Testis (tissue), 3 donors: ENCODE data around the gene NUTM2E. TPM values are rescaled to one million over a fixed set of nuclear protein-coding genes. Genes with fewer than 3 reads are reported as not detected.
"Not testable (repeated sequence)": the region's sequence is repeated elsewhere in the genome, so short reads cannot be mapped to it uniquely, and the experiment has no call there.

Experiments
- DNase-seq: peaks from one replicate; pipeline ENCODE4 v3.0.0-alpha.2; 2019
- H3K27ac ChIP-seq, 2 donors: fragments of 200-600 bp; sonication (generic); one replicate each; pipeline ENCODE4 v1.5.1; 2019
- H3K27me3 ChIP-seq: fragments of 200-600 bp; sonication (generic); one replicate; pipeline ENCODE4 v1.5.1; 2019
- H3K36me3 ChIP-seq: fragments of 200-600 bp; sonication (generic); one replicate; pipeline ENCODE4 v1.5.1; 2017; ENCODE audit warnings: low read depth; ENCODE audit errors: missing control alignments
- H3K4me1 ChIP-seq: fragments of 200-600 bp; sonication (generic); one replicate; pipeline ENCODE4 v1.5.1; 2019
- H3K4me3 ChIP-seq, 2 donors: fragments of 200-600 bp; sonication (generic); one replicate each; pipeline ENCODE4 v1.5.1; 2017 to 2019
- H3K9me3 ChIP-seq: fragments of 200-600 bp; sonication (generic); one replicate; pipeline ENCODE4 v1.5.1; 2017
- WGBS, 2 donors: methylation state at CpG; one replicate each; pipeline ENCODE4 v1.1.5; 2018; 5-methylcytosine and 5-hydroxymethylcytosine counted together
- intact Hi-C: fragments of 100-400 bp; cut with DNase I; formaldehyde crosslinking; loops from one replicate; pipeline ENCODE4 v1.15.1; 2023; ENCODE audit warnings: low total_unique reads
- polyA plus RNA-seq: library from polyadenylated mRNA; stranded (reverse); fragments of 350-450 nt; fragmentation: Illumina TruSeq; extraction: RNeasy Lipid Tissue Mini Kit (QIAGEN cat#74804); gene quantifications from one replicate; pipeline ENCODE4 v1.2.3, GENCODE V29; 2014; ENCODE audit warnings: low read depth, low replicate concordance; ENCODE audit not compliant: insufficient read depth
- total RNA-seq, 2 donors: library from RNA; depleted of rRNA; stranded (reverse); fragments of >200 nt; gene quantifications; one replicate each; pipeline ENCODE4 v1.2.3, GENCODE V29; 2016
- TF ChIP-seq, protein P1 (sequence below), 3 experiments: fragments of 450-650 bp in 2 of 3; fragments of 200-600 bp in 1 of 3; sonication (generic) in 1 of 3; IDR thresholded peaks; one replicate each; pipeline ENCODE4 v1.5.1; 2016 to 2019; ENCODE audit warnings: antibody characterized with exemption in 3 of 3, mild to moderate bottlenecking in 2 of 3, moderate library complexity in 1 of 3

Gene NUTM2E
- total and polyA plus RNA-seq, 3 donors from 2014 or later, result 0.12 to 0.38 (median 0.16) TPM

DNA sequence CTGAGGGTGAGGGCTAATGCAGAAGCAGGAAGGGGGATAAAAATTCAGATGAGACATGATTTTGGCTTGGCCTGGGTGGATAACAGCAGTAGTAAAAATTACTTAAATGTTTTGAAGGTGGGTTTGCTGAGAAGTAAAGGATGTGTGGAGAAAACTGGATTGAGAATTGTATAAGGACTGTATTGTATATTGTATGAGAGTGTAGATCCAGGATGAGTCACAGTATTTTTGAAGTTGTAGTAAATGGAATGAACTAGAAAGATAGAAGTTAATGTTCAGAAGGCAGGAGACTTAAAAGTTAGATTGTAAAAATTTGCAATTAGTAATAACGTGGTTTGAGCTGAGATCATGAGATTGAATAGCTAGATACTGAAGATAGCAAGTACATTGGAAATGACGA, 10.2 kb upstream of the NUTM2E start:
- no CpG with 5 or more reads among the region's 2 CpGs for WGBS, 2 donors

DNA sequence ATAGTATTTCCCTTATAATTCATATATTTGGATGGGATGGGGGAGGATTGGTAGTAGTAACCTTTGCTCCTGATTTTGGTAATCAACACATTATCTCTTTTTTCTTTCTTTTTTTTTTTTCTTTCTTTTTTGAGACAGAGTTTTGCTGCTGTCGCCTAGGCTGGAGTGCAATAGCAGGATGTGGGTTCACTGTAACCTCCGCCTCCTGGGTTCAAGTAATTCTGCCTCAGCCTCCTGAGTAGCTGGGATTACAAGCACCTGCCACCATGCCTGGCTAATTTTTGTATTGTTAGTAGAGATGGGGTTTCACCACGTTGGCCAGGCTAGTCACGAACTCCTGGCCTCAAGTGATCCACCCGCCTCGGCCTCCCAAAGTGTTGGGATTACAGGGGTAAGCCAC, 3.2 kb upstream of the NUTM2E start:
- intact Hi-C loops, H3K27ac ChIP-seq, H3K36me3 ChIP-seq, DNase-seq, H3K9me3 ChIP-seq, H3K27me3 ChIP-seq, H3K4me1 ChIP-seq, H3K4me3 ChIP-seq: not testable (repeated sequence)
- WGBS, 2 donors, result 82 to 86% methylated on average over 5 to 6 of the region's 6 CpGs

More for the DNA sequence above, 10.2 kb upstream of the NUTM2E start:
- H3K27me3 ChIP-seq, DNase-seq, H3K9me3 ChIP-seq, H3K36me3 ChIP-seq, H3K27ac ChIP-seq, H3K4me1 ChIP-seq, H3K4me3 ChIP-seq, intact Hi-C loops: not testable (repeated sequence)

DNA sequence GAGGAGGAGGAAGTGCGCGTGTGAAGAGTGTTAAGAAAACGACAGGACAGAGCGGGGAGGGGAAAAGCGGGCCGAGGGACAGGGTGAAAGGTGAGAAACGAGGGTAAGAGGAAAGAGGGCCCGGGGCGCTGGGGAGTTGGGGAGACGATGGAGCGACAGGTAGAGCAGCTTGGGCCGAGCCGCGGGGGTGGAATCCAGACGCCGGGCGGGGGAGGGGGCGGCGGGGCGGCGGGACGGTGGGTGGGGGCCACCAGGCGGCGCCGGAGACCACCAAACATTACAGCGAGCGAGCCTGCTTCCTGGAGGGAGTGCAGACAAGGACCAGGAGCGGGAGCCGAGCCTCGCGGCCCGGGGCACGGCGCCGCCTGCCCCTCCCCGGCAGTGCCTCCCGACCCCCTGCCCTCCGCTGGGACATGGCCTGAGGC, 940 bp upstream of the NUTM2E start:
- peak; percentile 20 for DNase-seq
- H3K27me3 ChIP-seq, H3K4me1 ChIP-seq, H3K9me3 ChIP-seq, intact Hi-C loops, H3K36me3 ChIP-seq: not testable (repeated sequence)
- Histone ChIP-seq H3K4me3 (peak overlapping the region; percentile 58 to 61), H3K27ac (peak overlapping the region in 1 of 2 donors; percentile 88)
- 0 to 3% methylated on average over 4 to 11 of the region's 38 CpGs for WGBS, 2 donors
- TF ChIP-seq, protein P1, sequence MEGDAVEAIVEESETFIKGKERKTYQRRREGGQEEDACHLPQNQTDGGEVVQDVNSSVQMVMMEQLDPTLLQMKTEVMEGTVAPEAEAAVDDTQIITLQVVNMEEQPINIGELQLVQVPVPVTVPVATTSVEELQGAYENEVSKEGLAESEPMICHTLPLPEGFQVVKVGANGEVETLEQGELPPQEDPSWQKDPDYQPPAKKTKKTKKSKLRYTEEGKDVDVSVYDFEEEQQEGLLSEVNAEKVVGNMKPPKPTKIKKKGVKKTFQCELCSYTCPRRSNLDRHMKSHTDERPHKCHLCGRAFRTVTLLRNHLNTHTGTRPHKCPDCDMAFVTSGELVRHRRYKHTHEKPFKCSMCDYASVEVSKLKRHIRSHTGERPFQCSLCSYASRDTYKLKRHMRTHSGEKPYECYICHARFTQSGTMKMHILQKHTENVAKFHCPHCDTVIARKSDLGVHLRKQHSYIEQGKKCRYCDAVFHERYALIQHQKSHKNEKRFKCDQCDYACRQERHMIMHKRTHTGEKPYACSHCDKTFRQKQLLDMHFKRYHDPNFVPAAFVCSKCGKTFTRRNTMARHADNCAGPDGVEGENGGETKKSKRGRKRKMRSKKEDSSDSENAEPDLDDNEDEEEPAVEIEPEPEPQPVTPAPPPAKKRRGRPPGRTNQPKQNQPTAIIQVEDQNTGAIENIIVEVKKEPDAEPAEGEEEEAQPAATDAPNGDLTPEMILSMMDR (IDR thresholded peaks at IDR 0.05), result peak in 1 of 3 experiments; percentile 10

DNA sequence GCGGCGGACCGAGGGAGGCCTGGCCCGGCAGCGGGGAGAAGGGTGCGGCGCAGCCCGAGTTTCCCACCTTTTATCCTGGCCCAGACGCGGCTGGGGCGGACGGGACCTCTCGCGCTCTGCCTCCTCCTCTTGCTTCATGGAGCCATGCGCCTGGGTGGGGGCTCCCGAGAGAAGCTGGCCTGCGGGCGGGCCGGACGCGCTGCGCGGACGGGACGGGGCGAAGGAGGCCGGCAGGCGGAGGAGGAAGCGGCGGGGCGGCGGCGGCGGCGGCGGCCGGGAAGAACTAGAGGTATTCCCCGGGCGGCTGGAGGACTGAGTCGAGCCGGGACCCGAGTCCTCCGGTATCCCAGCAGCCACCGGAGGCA, 426 bp upstream of the NUTM2E start:
- H3K4me1 ChIP-seq, H3K36me3 ChIP-seq, DNase-seq, H3K27me3 ChIP-seq, H3K9me3 ChIP-seq, intact Hi-C loops: not testable (repeated sequence)
- 0% methylated on average over 11 of the region's 44 CpGs; no CpG with 5 or more reads in 1 of the 2 donors for WGBS, 2 donors
- Histone ChIP-seq H3K27ac (peak overlapping the region; percentile 77 to 88), H3K4me3 (peak overlapping the region; percentile 58 to 61)

DNA sequence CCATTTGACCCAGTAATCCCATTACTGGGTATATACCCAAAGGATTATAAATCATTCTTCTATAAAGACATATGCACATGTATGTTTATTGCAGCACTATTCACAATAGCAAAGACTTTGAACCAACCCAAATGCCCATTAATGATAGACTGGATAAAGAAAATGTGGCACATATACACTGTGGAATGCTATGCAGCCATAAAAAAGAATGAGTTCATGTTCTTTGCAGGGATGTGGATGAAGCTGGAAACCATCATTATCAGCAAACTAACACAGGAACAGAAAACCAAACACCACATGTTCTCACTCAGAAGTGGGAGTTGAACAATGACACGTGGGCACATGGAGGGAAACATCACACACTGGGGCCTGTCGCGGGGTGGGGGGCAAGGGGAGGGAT, 7.3 kb downstream of the NUTM2E start:
- DNase-seq, H3K9me3 ChIP-seq, H3K4me1 ChIP-seq, H3K27me3 ChIP-seq, H3K4me3 ChIP-seq, H3K36me3 ChIP-seq, intact Hi-C loops, H3K27ac ChIP-seq: not testable (repeated sequence)
- WGBS, 2 donors, result 81 to 84% methylated on average over 3 of the region's 3 CpGs

DNA sequence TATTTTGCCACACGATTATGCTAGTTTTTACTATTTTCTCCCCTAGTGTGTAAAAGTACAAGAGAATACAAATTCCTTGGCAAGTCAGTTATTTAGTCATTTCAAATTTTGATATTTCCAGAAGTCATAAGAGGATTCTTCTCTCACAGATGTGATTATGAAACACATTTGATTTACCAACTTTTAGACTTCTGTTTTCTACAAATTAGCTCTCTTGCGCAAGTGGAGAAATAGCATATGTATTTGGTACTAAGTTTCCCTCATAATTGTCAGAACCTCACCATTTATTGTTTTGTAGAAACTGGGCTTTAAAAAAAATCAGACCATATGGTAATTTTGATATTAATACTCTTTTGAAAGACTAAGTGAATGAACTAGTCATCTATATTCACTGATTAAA, 9.4 kb downstream of the NUTM2E start:
- H3K27ac ChIP-seq, H3K4me3 ChIP-seq, intact Hi-C loops, H3K4me1 ChIP-seq, DNase-seq, H3K27me3 ChIP-seq, H3K36me3 ChIP-seq, H3K9me3 ChIP-seq: not testable (repeated sequence)
- WGBS, 2 donors, result 99 to 100% methylated on average over 1 to 2 of the region's 2 CpGs

DNA sequence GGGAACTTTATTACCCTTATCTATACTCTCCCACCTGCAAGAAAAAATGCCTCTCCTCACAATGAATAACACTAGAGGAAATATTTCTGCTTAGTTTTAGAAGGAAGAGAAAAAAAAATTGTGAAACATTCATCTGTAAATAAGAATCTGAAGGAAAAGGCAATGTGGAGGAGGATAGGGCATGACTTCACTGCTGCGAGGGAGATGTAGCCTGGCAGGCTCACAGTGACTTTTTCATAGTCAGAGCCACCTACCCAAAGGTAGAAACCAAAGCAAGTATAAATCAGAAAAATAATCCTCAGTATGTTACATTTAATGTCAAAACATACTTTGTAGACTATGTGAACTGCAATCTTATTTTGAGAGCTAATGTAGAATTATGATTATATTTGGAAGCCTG, 10.4 kb downstream of the NUTM2E start:
- 29 to 39% methylated on average over 1 of the region's 1 CpG for WGBS, 2 donors
- DNase-seq, result peak; percentile 16
- intact Hi-C loops, result not testable (repeated sequence)

DNA sequence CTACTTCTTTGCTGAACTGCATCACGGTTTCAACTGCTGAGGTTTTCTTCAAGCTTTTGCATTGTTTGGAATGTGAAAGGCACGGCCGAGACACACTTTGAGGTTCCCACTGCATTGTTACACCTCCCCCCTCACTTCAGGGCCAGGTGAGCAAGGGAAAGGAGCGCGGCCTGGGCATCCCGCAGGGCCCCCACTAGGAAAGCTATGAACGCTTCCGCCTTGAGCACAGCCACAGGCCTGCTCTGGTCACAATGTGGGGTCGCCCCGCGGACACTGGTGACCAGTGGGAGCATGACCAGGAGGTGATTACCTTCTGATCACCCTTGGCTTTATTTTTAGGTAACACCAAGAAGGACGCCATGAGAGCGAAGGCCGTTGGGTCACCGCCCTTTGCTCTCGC, 11.9 kb downstream of the NUTM2E start:
- H3K9me3 ChIP-seq, H3K36me3 ChIP-seq, H3K4me3 ChIP-seq, H3K27ac ChIP-seq, H3K4me1 ChIP-seq, H3K27me3 ChIP-seq, intact Hi-C loops, DNase-seq: not testable (repeated sequence)
- 68 to 72% methylated on average over 3 to 4 of the region's 16 CpGs for WGBS, 2 donors

More for the DNA sequence above, 10.4 kb downstream of the NUTM2E start:
- H3K27me3 ChIP-seq, H3K4me1 ChIP-seq, H3K36me3 ChIP-seq, H3K27ac ChIP-seq, H3K4me3 ChIP-seq, H3K9me3 ChIP-seq: not testable (repeated sequence)

DNA sequence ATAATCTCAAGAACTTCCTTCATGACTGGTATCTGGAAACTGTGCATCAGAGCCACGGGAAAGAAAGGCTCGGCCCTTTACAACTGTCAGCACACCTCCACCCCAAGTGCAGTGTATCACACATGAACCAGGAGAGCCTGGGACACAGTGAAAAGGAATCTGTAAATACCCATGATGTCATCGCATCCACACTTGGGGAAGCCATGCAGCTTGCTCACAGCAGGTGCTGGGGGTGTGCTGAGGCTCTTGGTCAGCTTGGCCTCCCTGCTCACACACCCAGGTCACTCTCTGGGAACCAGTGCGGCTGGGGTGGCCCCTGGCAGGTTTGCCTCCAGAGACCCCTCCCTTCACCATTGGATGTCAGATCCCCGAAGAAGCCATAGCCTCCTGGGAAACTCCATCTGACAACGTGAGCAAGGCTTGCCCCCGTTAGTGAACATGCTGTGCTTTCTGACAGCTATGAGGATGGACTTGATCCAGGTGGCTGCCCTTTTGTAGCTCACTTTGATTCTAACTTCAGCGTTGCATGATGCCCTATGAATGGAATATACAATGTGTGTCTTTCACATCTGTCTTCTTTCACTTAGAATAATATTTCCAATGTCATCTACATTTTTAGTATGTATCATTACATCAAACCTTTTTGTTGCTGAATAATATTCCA, 26.8 kb downstream of the NUTM2E start:
- intact Hi-C loops, DNase-seq, H3K9me3 ChIP-seq, H3K4me3 ChIP-seq, H3K27ac ChIP-seq, H3K4me1 ChIP-seq, H3K36me3 ChIP-seq, H3K27me3 ChIP-seq: not testable (repeated sequence)
- WGBS, 2 donors, result 95 to 100% methylated on average over 1 to 5 of the region's 8 CpGs

DNA sequence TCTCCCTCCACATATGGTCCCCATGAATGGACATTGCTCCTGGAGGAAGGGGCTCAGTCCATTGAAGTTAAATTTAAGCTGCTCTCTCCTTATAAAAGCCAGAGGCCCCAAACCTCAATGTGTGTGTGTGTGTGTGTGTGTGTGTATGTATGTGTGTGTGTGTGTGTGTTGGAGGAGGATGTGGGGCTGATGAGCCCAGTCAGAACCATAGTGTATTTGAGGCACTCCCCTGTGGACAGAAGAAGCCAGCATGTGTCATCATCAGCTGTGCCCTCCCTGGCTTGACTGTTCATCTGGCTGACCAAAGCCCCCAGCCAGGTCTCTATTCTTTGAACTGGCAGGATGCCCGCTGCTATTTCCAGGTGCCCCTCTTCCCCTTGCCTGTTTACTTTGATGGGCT, 35.7 kb downstream of the NUTM2E start:
- H3K27ac ChIP-seq, H3K36me3 ChIP-seq, H3K4me3 ChIP-seq, H3K27me3 ChIP-seq, intact Hi-C loops, DNase-seq, H3K9me3 ChIP-seq, H3K4me1 ChIP-seq: not testable (repeated sequence)
- 78 to 100% methylated on average over 1 of the region's 1 CpG for WGBS, 2 donors

DNA sequence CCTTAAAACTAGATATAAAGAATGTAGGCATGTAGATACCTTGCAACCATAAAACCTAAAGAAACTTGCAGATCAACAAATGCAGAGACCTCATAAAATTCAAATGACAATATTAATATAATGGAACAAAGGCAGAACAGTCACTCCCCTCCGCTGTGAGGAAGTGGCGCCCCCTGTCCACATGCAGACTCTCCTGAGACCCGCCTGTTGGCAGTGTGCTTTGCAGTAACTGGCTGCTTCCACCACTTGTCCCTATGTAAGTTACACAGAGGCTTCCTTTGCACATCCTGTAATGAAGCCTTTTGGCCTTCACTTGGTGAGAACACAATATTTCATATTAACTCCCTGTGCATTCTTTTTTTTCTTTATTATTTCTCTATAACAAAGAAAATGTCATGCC, 36.3 kb downstream of the NUTM2E start:
- 39% methylated on average over 3 of the region's 3 CpGs; no CpG with 5 or more reads in 1 of the 2 donors for WGBS, 2 donors
- intact Hi-C loops, H3K4me1 ChIP-seq, H3K36me3 ChIP-seq, H3K4me3 ChIP-seq, H3K27ac ChIP-seq, DNase-seq, H3K9me3 ChIP-seq, H3K27me3 ChIP-seq: not testable (repeated sequence)
